Fibroblast of skin of left quadriceps (primary cell): ENCODE data around the gene FGB.
"Not testable (repeated sequence)": the region's sequence is repeated elsewhere in the genome, so short reads cannot be mapped to it uniquely, and the experiment has no call there.

Experiments used
- DNase-seq, 2 experiments: peaks; one replicate each; pipeline ENCODE4 v3.0.0-alpha.2; 2013; ENCODE audit warnings: low read depth in 2 of 2

The FGB gene

DNA sequence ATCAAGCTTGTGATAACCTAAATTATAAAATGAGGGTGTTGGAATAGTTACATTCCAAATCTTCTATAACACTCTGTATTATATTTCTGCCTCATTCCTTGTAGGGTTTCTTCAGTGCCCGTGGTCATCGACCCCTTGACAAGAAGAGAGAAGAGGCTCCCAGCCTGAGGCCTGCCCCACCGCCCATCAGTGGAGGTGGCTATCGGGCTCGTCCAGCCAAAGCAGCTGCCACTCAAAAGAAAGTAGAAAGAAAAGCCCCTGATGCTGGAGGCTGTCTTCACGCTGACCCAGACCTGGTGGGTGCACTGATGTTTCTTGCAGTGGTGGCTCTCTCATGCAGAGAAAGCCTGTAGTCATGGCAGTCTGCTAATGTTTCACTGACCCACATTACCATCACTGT lies 2.9 kb downstream of the FGB start:
- no peak for DNase-seq

DNA sequence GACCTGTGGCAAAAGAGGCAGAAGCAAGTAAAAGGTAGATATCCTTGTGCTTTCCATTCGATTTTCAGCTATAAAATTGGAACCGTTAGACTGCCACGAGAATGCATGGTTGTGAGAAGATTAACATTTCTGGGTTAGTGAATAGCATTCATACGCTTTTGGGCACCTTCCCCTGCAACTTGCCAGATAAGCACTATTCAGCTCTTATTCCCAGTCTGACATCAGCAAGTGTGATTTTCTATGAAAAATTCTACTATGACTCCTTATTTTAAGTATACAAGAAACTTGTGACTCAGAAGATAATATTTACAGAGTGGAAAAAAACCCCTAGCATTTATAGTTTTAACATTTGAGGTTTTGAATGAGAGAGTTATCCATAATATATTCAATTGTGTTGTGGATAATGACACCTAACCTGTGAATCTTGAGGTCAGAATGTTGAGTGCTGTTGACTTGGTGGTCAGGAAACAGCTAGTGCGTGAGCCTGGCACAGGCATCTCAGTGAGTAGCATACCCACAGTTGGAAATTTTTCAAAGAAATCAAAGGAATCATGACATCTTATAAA lies 3.9 kb downstream of the FGB start:
- DNase-seq, result no peak

DNA sequence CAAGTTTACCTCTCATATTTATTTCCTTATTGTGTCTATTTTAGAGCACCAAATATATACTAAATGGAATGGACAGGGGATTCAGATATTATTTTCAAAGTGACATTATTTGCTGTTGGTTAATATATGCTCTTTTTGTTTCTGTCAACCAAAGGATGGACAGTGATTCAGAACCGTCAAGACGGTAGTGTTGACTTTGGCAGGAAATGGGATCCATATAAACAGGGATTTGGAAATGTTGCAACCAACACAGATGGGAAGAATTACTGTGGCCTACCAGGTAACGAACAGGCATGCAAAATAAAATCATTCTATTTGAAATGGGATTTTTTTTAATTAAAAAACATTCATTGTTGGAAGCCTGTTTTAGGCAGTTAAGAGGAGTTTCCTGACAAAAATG lies 6.2 kb downstream of the FGB start:
- no peak for DNase-seq

DNA sequence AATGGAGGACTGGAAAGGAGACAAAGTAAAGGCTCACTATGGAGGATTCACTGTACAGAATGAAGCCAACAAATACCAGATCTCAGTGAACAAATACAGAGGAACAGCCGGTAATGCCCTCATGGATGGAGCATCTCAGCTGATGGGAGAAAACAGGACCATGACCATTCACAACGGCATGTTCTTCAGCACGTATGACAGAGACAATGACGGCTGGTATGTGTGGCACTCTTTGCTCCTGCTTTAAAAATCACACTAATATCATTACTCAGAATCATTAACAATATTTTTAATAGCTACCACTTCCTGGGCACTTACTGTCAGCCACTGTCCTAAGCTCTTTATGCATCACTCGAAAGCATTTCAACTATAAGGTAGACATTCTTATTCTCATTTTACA lies 6.8 kb downstream of the FGB start:
- no peak for DNase-seq

DNA sequence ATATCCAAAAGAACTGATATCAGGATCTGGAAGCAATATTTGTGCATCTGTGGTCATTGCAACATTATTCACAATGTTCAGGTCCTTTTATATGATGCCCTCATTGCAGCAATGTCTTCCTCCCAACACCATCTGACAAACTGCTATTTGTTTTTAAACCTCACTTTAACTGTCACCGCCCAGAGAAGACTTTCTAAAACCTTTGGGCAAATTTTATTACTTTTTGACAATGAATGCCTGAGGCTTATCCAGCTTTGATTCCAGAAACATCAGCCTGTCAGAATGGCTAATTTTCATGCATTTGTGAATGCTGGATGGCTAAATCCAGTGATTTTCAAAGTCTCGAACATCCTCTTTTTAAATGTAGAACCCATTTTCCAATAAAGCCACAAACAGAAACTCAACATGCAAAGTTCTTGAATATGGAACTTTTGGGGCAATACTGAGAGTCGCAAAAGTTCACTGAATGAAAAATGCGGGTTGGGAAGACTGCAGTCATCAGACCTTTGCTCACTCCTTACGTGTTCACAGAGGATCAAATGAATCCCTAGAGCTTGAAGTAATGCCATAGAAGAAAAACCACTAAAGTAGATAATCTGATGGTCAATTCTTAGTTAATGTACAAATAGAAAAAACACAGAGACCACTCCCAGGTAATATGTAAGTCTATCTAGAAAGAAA lies 10.5 kb downstream of the FGB start:
- no peak for DNase-seq

DNA sequence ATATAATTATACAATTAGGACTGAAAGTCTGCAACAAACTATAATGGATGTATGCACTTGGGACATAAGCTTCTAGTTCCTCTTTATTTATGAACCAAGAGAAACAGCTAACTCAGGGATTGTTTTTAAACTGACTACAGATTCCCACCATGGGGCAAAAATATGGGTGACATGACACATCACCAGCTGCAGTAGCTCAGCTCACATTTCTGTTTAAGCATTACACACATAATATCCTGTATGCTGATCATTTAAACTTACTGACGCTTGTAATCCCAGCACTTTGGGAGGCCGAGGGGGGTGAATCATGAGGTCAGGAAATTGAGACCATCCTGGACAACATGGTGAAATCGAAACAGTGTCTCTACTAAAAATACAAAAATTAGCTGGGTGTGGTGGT lies 11.5 kb downstream of the FGB start:
- no peak for DNase-seq

DNA sequence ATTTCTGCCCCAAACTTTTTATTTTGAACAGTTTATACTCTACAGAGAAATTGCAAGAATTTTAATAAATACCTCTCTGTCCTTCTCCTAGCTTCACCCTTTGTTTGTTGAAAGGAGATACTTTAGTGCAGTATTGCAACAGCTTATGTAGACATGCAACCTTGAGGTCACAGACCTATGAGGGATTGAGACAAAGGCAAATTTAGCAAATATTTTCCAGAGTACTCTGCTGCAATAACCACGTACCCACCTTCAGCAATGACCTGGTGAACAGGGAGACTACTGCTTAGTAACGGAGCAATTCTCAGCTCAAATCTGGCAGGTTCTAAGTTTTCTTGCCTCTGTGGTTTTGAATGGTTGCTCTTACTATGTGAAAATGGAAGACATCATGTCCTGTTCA lies 14.5 kb downstream of the FGB start:
- DNase-seq, result no peak

DNA sequence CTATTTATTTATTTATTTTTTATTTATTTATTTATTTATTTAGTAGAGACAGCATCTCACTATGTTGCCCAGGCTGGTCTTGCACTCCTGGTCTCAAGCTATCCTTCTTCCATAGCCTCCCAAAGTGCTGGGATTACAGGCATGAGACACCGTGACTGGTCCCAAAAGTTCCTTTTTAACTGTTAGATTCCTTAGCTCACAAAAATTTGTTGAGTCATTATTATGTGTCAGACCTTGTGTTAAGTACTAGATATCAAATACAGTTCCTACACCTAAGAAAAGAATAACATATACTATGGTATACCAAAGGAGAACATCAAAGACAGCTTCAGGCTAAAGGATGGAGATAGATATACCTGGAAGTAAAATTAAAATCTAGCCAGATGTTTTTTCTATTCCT lies 16.1 kb downstream of the FGB start:
- no peak for DNase-seq

DNA sequence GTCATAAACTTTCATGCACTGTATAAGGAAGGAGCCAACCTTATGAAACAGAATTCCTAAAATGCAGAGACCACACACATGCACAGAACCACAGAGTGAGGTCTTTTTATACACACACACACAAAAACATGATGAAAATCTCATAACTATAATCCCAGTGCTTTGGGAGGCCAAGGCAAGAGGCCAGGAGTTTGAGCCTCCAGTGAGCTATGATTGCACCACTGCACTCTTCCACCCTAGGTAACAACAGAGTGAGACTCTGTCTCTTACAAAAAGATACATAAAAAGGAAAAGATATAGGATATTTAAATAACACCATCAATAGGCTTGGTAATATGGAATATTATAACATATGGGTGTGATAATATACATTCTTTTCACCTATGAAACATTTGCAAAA lies 17.1 kb downstream of the FGB start:
- DNase-seq, result no peak

DNA sequence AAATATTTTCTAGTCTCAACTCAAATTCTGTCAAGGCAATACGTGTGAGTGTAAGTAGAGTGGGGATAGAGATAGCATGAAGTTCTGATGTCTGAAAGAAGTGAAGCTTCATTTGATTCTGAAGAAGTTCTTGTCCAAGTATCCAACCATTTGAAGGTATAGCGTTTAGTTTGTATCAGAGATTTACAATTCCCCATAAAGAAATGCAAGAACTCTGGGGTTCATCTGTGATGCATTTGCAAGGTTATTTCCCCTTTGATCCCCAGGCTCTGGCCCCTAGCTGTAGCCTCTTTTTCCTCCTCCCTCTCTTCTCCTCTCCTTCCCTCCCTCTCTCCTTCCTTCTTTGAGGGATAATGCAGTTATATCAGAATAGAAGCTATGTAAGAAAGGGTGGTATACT lies 19.9 kb downstream of the FGB start:
- no peak for DNase-seq

DNA sequence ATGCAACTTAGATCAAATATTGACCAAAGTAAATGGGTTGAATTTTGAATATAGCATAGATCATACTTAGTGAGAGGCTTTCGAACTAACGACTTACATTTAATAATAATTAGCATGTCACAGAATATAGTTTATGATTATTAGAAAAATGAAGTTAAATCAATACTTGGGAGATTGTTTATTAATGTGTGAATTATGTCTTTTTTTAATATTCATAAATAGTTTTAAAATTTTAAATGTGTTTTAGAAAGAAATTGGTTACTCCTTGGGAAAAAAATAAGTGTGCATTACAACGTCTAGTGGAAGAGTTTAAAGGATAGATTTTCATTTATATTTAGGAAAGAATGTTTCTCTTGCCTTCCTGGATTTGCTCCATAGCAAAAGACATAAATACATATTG lies 20.4 kb downstream of the FGB start:
- DNase-seq, result no peak

DNA sequence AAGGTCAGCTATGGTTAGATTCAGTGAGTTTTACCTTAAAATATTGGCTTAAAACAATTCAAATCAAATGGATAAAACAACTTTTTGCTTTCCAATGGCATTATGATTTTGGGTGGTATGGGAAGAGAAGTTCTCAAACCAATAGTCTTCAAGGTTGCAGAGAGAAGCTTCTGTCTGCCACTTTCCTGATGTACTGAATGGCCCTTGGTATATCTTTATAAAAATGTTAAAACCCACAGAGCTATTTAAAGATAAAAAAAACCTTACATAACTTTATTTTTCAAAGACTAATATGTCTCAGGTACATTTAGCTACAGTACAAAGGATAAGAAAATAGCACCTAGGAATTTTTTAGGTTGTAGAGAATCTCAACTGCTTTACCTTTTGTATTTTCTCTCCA lies 20.9 kb downstream of the FGB start:
- DNase-seq, result no peak

DNA sequence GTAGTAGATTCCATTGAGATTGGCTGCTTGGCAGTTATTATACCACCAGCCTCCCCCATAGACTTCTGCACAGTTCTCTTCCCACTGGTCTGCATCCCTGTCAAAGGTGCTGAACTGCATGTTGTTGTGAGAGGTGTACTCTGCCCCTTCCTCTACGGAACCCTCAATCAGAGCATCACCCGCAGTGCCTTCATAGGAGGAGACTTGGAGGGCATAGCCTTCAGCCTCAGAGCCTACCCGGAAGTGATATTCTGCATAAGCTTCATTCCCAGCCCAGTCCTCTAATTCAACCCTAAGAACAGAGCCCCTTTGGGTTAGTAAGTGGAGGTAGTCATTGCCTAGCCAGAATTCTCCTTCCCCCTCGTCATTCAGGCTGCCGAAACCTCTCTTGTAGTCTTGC lies 21.4 kb downstream of the FGB start:
- DNase-seq, result no peak

DNA sequence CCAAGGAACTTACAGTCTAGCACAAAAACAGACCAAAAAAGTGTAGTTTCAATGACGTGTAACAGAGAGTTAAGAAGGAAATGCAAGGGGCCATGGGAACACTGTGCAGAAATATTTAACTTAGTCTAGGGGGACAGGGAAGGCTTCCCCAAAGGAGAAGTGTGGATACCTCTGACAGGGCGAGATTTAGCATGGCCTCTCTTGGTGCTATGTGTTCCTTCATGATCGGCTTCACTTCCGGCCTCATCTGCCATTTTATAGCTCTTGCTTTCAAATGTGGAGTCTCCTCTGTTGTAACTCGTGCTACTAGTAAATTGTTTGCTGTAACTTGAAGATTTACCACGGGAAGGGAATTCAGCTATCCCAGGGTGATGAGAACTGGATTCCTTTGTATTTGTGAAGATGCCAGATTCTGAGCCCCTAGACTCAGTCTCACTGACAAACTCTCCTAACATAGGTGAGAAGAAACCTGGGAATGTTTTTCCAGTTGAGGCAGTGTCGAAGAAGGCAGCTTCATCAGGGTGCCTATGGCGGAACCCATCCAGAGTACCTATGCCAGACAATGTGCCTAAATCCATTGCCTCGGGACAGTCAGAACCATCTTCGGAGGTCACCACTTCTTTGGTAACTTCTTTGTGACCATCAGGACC lies 22.7 kb downstream of the FGB start:
- DNase-seq, result no peak

DNA sequence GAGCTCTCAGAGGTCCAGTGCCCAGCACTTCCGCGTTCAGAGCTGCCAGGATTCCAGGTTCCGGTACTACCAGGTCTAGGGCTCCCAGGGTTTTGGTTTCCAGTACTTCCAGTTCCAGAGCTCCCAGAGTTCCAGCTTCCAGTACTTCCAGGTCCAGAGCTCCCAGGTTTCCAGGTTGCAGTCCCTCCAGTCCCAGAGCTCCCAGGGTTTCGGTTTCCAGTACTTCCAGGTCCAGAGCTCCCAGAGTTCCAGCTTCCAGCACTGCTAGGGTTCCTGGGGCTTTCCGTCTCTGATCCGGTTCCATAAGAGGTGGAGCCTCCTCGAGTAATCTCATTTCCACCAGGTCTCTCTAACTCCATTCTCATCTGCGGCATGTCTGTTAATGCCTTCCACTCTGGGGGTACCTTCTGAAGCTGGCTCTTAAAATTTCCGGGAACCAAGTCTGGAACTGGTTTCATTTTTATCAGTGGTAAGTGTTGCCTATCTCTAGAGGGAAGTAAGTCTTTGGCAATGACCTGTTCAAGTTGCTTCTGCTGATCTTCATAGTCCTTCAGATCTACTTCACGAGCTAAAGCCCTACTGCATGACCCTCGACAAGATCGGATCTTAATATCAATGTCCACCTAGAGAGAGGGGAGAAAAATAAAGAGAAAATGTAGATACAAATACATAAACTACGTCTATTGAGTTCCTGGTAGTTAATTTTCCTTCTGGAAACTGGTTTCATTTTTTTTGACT lies 23.7 kb downstream of the FGB start:
- DNase-seq, result no peak

DNA sequence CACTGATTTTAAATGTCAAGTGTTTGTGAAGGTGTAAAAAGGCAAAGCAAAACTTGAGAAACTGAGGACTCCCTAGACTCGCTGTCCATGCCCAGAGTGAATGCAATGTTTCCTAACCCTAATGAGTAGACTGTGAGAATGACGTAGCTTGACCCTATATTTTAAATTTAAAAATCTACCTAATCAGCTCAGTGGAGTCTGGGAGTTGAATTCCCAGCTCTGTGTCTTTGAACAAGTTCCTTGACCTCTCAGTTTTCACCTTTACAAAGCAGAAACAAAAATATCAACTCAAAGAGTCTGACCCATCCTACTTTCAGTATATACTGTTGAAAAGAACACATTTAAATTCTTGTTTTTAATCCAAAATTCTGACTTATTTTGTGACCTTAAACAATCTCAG lies 25.4 kb downstream of the FGB start:
- DNase-seq, result no peak

DNA sequence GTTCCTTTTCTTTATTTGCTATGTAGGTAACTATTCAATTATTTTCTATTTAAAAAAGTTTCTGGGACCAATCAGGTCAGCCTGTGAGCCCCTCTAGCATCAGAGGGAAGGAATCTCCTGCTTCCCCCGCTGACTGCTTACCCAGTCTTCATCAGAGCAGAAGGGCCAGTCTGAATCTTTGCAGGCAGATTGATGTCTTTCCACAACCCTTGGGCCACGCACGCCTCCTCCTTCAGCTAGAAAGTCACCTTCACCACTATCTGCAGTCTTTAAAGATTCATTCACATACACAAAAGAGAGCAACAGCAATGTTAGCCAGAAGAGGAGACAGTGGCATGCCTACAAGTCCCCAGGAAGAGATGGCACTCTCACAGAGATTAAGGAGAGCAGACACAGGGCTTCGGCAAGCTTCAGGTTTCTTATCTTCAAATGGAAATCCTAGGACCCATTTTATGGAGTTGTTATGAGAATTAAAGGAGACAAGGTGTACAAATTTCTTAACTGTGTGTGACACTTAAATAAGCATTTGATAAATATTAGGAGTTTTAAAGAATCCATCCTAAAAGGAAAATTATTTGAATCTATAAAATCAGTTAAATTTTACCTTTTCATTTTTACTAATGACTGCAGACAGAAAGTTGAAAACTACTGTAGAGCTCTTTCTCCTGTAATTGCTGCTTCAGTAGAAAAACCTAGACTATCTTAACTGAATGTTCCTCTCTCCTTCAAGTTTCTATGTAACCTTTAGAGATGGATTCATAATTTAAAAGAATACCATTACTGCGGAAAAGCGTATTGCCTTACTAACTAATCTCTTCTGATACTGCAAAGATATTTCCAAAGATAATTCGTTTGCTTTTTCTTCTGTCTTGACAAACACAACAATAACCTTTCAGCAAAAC lies 26.7 kb downstream of the FGB start:
- DNase-seq, result no peak

DNA sequence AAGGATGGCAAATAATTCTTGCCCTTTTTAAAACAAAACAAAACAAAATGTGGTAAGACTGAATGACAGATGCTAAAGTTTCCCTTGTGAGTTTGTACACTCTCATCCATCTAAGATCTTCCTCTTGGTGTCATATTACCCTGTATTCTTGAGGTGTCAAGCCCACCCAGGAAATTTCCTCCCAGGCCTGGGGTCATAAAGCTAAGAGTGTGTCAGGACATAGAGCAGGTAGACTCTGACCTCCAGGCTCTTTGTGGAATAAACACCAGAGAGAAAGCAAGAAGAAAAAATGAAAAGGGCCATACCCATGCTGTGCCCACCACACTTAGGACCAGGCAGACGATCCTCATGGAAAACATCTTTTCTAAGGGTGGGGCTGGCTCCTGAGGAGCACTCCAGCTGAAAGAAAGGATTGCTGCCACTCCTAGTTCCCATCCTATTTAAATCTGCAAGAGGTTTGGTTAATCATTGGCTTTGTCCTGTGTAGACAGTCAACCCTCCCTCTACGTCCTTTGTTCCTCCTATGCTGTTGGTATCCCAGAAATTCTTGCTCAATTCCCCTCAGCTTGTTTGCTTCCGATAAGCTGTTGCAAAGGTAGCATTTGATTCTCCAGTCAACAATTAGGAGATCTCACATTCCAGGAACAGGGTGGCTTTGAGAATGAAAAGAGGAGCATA lies 27.7 kb downstream of the FGB start, which contains the start of gene FGA:
Gene FGA (minus strand): TSS at position 414 of the 678 bp plus-strand sequence. CDS start 55 bp downstream, at position 359.
- no peak for DNase-seq

DNA sequence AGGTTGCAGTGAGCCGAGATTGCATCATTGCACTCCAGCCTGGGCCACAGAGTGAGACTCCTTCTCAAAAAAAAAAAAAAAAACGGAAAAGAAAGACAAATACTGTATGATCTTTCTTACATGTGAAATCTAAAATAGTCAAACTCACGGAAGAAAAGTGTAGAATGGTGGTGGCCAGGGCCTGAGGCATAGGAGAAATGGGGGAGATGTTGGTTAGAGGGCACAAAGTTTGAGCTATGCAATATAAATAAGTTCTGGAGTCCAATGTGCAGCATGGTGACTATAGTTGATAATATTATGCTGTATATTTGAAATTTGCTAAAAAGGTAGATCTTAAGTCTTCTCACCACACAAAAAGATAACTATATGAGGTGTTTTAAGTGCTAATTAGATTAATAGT lies 29.1 kb downstream of the FGB start:
- no peak for DNase-seq

DNA sequence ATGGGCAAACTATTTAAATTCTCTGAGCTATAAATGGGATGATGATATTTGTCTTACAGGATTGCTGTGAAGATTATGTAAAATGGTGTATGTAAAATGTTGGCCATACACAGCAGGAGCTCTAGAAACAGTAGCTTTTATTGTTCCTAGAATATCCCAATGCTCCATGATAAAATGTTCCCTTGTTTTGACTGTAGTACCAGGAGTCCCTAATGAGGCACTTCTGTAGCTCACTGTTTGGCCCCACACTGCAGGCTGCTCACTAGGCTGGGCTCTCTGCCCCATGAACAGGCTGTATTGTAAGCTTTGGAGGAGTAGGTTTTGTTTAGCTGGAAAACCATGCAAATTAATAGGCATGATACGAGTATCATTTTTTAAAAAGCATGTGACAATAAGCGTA lies 31.1 kb downstream of the FGB start:
- DNase-seq, result no peak

DNA sequence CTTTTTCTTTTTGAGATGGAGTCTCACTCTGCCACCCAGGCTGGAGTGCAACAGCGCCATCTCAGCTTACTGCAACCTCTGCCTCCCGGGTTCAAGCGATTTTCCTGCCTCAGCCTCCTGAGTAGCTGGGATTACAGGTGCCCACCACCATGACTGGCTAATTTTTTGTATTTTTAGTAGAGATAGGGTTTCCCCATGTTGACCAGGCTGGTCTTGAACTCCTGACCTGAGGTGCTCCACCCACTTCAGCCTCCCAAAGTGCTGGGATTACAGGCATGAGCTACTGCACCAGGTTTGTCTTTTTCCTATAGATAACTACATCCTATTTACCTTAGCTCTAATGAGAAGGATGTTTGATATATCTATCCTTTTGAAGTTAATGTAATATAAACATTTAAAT lies 31.5 kb downstream of the FGB start:
- not testable (repeated sequence) for DNase-seq
